GM12873 (cell line): ENCODE data around the gene CPT1A.
A peak's percentile ranks its signal among the peaks of the same experiment; 100 is the strongest.

Source experiments
- TF ChIP-seq, protein P1 (sequence below): IDR thresholded peaks from 2 replicates; pipeline ENCODE4 v1.5.1; 2012; ENCODE audit warnings: low read depth, mild to moderate bottlenecking, moderate library complexity, low read length, control low read depth; ENCODE audit not compliant: insufficient read depth; ENCODE audit errors: missing control alignments

Gene CPT1A

DNA sequence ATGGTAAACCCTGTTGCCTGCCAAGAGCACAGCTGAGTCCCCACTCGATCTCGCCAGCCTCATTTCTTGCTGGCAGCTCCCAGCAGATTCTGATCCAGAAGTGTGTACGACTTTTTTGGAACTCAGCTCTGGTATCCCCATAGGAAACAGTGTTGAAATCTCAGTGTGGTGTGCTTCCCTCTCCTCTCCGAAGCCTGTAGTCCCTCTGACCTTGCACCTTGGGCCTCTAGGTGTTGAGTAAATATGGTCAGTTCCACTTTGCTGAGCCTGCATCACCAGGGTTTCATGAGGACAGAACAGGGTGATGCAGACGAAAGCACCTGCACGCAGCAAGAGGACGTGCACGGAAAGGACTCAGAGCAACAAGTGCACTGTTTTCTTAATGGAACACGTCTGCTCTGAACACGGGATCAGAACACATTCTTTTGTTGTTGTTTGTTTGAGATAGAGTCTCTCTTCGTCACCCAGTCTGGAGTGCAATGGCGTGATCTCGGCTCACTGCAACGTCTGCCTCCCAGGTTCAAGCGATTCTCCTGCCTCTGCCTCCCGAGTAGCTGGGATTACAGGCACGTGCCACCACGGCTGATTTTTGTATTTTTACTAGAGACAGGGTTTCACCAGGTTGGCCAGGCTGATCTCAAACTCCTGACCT lies 3.8 kb upstream of the CPT1A start:
- TF ChIP-seq, protein P1, sequence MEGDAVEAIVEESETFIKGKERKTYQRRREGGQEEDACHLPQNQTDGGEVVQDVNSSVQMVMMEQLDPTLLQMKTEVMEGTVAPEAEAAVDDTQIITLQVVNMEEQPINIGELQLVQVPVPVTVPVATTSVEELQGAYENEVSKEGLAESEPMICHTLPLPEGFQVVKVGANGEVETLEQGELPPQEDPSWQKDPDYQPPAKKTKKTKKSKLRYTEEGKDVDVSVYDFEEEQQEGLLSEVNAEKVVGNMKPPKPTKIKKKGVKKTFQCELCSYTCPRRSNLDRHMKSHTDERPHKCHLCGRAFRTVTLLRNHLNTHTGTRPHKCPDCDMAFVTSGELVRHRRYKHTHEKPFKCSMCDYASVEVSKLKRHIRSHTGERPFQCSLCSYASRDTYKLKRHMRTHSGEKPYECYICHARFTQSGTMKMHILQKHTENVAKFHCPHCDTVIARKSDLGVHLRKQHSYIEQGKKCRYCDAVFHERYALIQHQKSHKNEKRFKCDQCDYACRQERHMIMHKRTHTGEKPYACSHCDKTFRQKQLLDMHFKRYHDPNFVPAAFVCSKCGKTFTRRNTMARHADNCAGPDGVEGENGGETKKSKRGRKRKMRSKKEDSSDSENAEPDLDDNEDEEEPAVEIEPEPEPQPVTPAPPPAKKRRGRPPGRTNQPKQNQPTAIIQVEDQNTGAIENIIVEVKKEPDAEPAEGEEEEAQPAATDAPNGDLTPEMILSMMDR, result no peak

DNA sequence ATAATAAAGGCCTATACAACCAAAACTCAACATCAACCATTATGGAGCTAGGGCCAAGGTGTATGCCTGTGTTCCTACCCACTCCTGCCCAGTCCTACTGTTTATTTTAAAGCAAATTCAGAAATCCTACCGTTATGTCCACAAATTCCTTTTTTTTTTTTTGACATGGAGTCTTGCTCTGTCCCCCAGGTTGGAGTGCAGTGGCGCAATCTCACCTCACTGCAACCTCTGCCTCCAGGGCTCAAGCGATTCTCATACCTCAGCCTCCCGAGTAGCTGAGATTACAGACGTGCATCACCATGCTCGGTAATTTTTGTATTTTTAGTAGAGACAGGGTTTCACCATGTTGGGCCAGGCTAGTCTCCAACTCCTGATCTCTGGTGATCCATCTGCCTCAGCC lies 3.1 kb upstream of the CPT1A start:
- TF ChIP-seq, protein P1, result no peak

DNA sequence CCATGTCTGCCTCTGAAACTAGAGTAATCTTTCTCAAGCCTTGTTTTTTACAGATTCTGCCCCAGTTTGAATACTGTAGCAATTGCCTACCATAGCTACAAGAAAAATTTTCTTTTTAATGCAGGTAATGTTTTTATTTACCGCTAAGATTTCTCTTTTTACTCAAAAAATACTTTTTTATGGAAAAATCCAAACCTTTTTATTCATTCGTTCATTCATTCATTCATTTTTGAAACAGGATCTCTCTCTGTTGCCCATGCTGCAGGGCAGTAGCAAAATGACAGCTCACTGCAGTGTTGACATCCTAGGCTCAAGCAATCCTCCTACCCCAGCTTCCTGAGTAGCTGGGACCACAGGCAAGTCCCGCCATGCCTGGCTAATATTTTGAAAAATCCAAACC lies 2.7 kb upstream of the CPT1A start:
- TF ChIP-seq, protein P1, result no peak

DNA sequence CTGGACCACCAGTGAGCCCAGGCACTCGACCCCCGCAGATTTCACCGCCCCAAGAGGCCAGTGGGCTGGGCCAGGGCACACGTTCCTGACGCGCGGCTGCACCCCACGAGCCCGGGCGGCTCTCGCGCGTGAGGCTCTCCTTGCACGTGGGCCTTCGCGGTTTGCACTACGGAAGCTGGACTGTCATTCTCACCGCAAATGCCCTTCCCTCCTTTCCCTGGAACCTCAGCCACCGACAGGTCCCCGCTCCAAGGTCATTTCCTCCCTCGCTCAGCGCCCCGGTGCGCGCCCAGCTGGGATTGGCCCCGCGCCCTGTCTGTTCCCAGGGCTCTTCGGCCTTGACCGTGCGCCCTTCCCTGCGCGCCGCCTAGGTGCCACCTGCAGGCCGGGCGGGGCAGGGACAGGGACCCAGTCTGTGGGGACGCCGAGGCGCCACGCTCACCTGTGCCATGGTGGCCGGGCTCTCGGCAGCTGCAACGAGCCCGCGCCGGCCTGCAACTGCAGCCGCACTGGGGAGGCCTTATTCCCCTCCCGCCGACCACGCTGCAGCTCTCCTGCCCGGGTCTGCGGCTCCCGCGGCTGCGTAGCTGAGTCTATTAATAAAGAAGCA lies 2.1 kb upstream of the CPT1A start:
- TF ChIP-seq, protein P1, result peak; percentile 67

DNA sequence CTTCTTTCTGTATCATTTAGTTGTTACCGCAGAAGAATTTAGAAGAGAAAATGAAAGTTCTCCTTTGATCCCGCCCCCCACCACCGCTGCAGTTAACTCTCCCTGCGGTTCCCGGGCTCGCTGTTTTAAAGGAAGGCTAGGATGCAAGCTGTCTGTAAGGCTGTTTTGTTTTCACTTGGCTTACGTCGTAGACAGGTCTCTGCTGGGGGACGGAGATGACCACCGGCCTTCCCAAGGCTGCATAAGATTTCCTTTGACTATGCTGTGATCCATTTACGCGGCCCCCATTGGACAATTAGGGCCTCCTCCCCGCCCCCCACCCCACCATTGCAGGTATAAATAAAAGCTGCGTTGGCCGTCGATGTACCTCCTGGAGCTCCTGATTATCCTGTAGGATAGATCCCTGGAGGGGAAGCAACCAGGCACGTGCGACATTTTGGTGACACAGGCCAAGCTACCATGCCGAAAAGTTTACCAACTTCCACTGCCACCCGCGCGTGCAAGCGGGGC lies 1.4 kb upstream of the CPT1A start:
- TF ChIP-seq, protein P1, result no peak

DNA sequence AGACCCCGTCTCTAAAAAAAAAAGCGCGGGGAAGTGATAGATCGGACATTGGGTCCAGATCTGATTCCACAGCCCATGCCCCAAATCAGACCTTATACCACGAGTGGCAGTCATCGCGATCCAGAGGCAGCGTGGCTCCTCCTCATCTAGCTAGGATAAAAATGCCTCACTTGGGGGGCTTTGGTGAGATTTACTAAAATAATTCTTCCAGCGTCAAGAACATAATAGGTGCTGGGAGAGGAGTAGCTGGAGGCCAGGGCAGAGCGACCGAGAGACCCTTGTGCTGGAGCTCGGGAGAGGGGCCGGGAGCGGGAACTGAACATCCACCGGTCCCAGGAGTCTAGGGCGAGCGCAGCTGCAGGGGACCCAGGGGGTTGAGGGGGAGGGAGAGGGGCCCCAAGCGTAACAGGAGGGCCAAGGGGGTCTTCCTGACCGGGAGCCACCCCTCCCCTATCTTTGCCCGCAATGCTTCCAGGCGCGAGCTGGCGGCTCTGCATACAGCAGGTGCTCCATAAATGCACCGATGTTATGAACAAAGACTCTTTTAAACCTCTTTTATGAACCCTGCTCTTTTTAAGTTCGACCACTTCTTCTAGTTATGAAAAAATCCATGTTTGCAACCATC lies 823 bp upstream of the CPT1A start:
- TF ChIP-seq, protein P1, result no peak
